Stimulated activated CD4-positive, alpha-beta T cell treated with anti-CD3 and anti-CD28 coated beads, Interleukin-2, amount 100 ng/mL, for 24 hours (primary cell): Measurements from ENCODE around the gene TXN2.
"Not testable (repeated sequence)": the region's sequence is repeated elsewhere in the genome, so short reads cannot be mapped to it uniquely, and the experiment has no call there.

Experiments
- DNase-seq, 2 donors: peaks; one replicate each; pipeline ENCODE4 v3.0.0-alpha.2; 2020

The TXN2 gene

GRCh38 chr22:36425977-36426523, 55.4 kb downstream of the TXN2 start:
- no peak for DNase-seq

DNA sequence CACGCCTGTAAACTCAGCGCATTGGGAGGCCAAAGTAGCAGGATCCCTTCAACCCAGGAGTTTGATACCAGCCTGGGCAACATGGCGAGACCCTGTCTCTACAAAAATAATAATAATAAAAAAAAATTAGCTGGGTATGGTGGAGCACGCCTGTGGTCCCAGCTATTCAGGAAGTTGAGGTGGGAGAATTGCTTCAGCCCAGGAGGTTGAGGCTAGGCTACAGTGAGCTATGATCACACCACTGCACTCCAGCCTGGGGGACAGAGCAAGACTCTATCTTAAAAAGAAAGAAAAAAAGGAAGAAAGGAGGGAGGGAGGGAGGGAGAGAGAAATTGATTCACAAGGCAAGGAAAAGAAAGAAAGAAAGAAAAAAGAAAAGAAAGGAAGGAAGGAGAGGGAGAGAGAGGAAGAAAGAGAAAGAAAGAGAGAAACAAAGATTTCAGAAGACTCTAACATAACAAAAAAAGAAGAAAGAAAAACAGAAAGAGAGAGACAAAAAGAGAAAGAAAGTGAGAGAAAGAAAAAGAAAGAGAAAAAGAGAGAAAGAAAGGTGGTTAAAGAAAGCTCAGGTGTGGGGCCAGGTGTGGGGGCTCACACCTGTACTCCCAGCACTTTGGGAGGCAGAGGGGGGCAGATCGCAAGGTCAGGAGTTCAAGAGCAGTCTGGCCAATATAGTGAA, 56.4 kb downstream of the TXN2 start:
- no peak for DNase-seq

DNA sequence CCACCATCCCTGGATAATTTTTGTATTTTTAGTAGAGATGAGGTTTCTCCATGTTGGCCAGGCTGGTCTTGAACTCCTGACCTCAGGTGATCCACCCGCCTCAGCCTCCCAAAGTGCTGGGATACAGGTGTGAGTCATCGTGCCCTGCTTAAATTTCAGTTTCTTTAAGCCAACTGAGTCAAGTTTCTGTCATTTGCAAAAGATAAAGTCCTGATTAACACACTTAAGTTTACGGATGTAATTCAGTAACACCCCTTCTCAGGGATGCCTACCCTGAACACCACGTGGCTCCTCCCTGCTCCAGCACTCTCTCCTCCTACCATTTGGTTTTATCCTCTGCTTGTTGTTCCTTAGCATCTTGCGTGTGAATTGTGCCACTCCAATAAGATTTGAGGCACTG, 57.0 kb downstream of the TXN2 start:
- not testable (repeated sequence) for DNase-seq

GRCh38 chr22:36423461-36424404, 57.7 kb downstream of the TXN2 start:
- DNase-seq: no peak

DNA sequence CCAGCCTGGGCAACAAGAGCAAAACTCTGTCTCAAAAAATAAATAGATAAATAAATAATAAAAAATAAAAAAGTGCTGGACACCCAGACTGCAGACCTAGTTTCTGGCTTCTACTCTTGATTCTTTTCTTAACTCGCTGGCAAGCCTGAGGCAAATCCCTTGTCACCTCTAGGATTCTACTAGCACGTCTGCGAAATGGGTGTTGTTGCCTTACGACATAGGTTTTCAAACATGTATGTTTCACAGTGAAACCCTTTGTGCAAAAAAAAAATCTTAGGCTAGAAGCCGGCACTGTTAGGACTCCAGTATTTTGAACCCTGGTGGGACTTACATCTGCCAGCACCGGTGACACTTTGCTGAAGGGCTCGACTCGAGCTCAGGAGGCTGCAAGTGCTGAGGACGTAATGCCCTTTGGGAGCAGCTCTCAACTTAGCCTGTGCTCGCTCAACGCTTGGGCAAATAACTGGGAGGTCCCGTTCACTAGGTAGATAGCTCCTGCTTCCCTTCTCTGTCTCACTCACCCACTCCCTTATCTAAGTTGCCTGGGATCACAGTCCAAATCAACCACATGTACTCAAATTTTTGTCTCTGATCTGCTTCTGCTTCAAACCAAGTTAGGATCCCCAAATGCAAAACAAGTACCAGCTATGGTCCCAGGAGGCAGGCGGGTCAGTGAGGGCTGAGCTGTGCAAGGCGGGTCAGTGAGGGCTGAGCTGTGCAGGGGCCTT, 59.0 kb downstream of the TXN2 start:
- no peak for DNase-seq

DNA sequence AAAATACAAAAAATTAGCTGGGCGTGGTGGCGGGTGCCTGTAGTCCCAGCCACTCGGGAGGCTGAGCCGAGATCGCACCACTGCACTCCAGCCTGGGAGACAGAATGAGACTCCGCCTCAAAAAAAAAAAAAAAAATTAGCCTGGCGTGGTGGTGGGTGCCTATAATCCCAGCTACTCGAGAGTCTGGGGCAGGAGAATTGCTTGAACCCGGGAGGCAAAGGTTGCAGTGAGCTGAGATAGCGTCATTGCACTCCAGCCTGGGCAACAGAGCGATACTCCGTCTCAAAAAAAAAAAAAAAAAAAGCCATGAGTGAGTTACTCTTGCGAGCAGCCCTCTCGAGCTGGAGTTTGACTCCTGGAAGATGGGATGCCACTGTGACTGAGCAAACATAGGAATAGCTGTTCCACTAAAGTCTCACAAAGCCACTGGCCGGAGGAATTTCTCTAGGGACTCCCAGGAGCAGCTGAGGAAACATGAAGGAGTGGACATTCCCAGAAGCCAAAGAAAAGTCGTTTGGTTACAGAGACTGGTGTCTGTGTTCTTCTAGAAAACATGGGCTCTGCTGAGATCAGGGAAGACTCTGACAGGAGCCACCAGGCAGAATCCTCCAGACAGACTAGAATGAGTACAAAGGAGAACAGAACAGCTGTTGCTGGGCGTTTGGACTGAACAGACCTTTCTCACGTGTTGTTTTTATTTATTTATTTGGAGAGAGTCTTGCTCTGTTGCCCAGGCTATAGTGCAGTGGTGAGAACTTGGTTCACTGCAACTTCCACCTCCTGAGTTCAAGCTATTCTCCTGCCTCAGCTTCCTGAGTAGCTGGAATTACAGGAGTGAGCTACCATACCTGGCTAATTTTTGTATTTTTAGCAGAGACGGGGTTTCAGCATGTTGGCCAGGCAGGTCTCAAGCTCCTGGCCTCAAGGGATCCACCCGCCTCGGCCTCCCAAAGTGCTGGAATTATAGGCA, 61.2 kb downstream of the TXN2 start:
- no peak for DNase-seq

- no peak for DNase-seq
Measured at GRCh38 chr22:36419177-36419911, 62.1 kb downstream of the TXN2 start.

- DNase-seq: no peak
Measured at GRCh38 chr22:36417281-36417686, 64.2 kb downstream of the TXN2 start.
